ENCODE data around the gene ZSWIM1. TPM values are rescaled to one million over a fixed set of nuclear protein-coding genes. Genes with fewer than 3 reads are reported as not detected.

The ZSWIM1 gene
- total and polyA plus RNA-seq, 10 of the 15 experiments (the other 5 are each of a cell fraction or from before 2014, with no cell fraction given) = 2.4 to 16.0 (median 9.8) TPM

DNA sequence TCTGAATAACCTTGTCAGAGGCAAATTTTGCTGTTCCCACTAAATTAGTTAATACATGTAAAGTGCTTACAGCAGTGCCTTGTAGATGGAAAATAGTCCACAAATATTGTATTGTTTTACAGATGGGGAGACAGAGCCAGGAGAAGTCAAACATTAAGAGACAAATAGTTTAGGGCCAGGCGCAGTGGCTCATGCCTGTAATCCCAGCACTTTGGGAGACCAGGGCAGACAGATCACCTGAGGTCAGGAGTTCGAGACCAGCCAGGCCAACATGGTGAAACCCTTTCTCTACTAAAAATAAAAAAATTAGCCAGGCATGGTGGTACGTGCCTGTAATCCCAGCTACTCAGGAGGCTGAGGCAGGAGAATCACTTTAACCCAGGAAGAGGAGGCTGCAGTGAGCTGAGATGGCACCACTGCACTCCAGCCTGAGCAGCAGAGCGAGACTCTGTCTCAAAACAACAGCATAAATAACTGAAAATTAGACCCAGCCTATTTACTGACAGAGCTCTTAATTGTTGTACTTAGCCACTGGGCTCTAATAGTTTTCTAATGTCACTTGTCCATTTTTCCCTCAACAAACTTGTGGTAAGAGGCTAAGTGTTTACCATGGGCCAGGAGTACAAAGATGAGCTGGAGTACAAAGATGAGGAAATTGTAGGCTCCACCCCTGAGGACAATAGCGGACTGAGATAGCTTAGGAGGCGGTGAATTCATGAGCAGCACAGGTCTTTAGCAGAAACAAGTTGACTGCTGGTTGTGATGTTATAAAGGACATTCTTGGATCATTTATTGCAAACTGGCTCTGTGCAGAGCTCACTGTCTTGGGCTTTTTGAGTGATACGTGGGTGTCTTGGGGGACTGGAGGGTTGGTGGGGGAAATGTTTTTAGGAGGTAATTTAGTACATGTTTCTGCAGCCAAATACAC is 17.2 kb upstream of the ZSWIM1 start:
- BruUV-seq (replicated peaks) = no TSS peak
- CTCF ChIA-PET = interaction anchor here (1.3 kb wide), 1 partner anchor 11 kb away, joined by 3 read pairs; no protein-coding TSS in a partner anchor
- intact Hi-C loops (cut with micrococcal nuclease; ENCODE audit: unreplicated experiment) (no loop called here), in situ Hi-C loops (cut with MboI) (no loop called here)
- POLR2A ChIA-PET = interaction anchor here (0.6 to 1.5 kb wide), 3 partner anchors 9 to 79 kb away, joined by 3 read pairs; partner anchors contain the start of gene ZSWIM1
- Histone ChIP-seq H3K4me3 (no peak overlapping the region), H3K9me3 (replicated peaks; ENCODE audit: control insufficient read depth, insufficient read depth, low read length) (no peaks in the 10 kb centered on the region), H2AFZ (ENCODE audit: control insufficient read depth, low read depth, low read length) (no peak overlapping the region), H3K36me3 (ENCODE audit: control insufficient read depth in 2 of 2, insufficient read depth in 2 of 2, low read length in 1 of 2) (no peaks in the 10 kb centered on the region), H3K4me1 (ENCODE audit: control insufficient read depth, insufficient read depth, low read length) (no peaks in the 10 kb centered on the region), H3K27ac (ENCODE audit: control insufficient read depth, insufficient read depth) (no peak overlapping the region), H4K20me1 (ENCODE audit: control insufficient read depth, insufficient read depth) (no peaks in the 10 kb centered on the region), H3K27me3 (replicated peaks in 1 of 2; ENCODE audit: control insufficient read depth in 2 of 2, insufficient read depth in 2 of 2, low read length in 1 of 2) (no peaks in the 10 kb centered on the region), H3K4me2 (ENCODE audit: control insufficient read depth, insufficient read depth) (no peak overlapping the region), H3K79me2 (ENCODE audit: control insufficient read depth, insufficient read depth, low read length) (no peaks in the 10 kb centered on the region), H3K9ac (ENCODE audit: control insufficient read depth, insufficient read depth, low read length) (no peak overlapping the region)
- 86% methylated on average over 7 of the region's 7 CpGs for WGBS (ENCODE audit: insufficient coverage, insufficient replicate concordance, low lambda C conversion rate, missing lambda C conversion rate)
- DNase-seq (ENCODE audit: low read depth, low spot score) (no peak), FAIRE-seq (no peak), ATAC-seq (no peak)
- RAD21 ChIA-PET (ENCODE audit: unreplicated experiment) = interaction anchor here (0.7 kb wide), 1 partner anchor 74 kb away, joined by 4 read pairs; no protein-coding TSS in a partner anchor
- SMC1A ChIA-PET (ENCODE audit: uncharacterized antibody, unreplicated experiment) = interaction anchor here (0.8 to 0.9 kb wide), 2 partner anchors 14 to 46 kb away, joined by 3 read pairs; no protein-coding TSS in a partner anchor
- no peak for TF ChIP-seq MYB (IDR thresholded peaks at IDR 0.05; ENCODE audit: borderline replicate concordance, low read depth, low read length)
- TF ChIP-seq ZNF24 (IDR thresholded peaks at IDR 0.05) = no peak
- TF ChIP-seq KAT2A (conservative IDR thresholded peaks at IDR 0.05; ENCODE audit: control insufficient read depth, low read depth, low read length) = no peak
- TF ChIP-seq HDAC6 (IDR thresholded peaks at IDR 0.05; ENCODE audit: unreplicated experiment) = no peak
- no peak for TF ChIP-seq EGR1 (IDR thresholded peaks at IDR 0.05; ENCODE audit: borderline replicate concordance in 1 of 2, low read depth in 2 of 2, low read length in 2 of 2)
- no peak for TF ChIP-seq TARDBP (IDR thresholded peaks at IDR 0.05; ENCODE audit: borderline replicate concordance)
- TF ChIP-seq, protein P1, sequence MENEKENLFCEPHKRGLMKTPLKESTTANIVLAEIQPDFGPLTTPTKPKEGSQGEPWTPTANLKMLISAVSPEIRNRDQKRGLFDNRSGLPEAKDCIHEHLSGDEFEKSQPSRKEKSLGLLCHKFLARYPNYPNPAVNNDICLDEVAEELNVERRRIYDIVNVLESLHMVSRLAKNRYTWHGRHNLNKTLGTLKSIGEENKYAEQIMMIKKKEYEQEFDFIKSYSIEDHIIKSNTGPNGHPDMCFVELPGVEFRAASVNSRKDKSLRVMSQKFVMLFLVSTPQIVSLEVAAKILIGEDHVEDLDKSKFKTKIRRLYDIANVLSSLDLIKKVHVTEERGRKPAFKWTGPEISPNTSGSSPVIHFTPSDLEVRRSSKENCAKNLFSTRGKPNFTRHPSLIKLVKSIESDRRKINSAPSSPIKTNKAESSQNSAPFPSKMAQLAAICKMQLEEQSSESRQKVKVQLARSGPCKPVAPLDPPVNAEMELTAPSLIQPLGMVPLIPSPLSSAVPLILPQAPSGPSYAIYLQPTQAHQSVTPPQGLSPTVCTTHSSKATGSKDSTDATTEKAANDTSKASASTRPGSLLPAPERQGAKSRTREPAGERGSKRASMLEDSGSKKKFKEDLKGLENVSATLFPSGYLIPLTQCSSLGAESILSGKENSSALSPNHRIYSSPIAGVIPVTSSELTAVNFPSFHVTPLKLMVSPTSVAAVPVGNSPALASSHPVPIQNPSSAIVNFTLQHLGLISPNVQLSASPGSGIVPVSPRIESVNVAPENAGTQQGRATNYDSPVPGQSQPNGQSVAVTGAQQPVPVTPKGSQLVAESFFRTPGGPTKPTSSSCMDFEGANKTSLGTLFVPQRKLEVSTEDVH (IDR thresholded peaks at IDR 0.05; ENCODE audit: low read depth, partially characterized antibody) = no peak
- TF ChIP-seq NFYB (IDR thresholded peaks at IDR 0.05; ENCODE audit: insufficient read depth, low read depth, low read length) = no peak
- TF ChIP-seq BMI1 (IDR thresholded peaks at IDR 0.05; ENCODE audit: borderline replicate concordance) = no peak
- no peak for TF ChIP-seq ATF7 (IDR thresholded peaks at IDR 0.05; ENCODE audit: low read depth)
- TF ChIP-seq, protein P2, sequence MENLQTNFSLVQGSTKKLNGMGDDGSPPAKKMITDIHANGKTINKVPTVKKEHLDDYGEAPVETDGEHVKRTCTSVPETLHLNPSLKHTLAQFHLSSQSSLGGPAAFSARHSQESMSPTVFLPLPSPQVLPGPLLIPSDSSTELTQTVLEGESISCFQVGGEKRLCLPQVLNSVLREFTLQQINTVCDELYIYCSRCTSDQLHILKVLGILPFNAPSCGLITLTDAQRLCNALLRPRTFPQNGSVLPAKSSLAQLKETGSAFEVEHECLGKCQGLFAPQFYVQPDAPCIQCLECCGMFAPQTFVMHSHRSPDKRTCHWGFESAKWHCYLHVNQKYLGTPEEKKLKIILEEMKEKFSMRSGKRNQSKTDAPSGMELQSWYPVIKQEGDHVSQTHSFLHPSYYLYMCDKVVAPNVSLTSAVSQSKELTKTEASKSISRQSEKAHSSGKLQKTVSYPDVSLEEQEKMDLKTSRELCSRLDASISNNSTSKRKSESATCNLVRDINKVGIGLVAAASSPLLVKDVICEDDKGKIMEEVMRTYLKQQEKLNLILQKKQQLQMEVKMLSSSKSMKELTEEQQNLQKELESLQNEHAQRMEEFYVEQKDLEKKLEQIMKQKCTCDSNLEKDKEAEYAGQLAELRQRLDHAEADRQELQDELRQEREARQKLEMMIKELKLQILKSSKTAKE (IDR thresholded peaks at IDR 0.05; ENCODE audit: low read depth, poor library complexity, severe bottlenecking) = no peak
- TF ChIP-seq FOXM1 (IDR thresholded peaks at IDR 0.05; ENCODE audit: low read depth, low read length) = no peak
- no peak for TF ChIP-seq FOXK2 (IDR thresholded peaks at IDR 0.05)
- TF ChIP-seq NR2F1 (conservative IDR thresholded peaks at IDR 0.05) = no peak
- TF ChIP-seq, protein P3, sequence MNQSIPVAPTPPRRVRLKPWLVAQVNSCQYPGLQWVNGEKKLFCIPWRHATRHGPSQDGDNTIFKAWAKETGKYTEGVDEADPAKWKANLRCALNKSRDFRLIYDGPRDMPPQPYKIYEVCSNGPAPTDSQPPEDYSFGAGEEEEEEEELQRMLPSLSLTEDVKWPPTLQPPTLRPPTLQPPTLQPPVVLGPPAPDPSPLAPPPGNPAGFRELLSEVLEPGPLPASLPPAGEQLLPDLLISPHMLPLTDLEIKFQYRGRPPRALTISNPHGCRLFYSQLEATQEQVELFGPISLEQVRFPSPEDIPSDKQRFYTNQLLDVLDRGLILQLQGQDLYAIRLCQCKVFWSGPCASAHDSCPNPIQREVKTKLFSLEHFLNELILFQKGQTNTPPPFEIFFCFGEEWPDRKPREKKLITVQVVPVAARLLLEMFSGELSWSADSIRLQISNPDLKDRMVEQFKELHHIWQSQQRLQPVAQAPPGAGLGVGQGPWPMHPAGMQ (IDR thresholded peaks at IDR 0.05; ENCODE audit: borderline replicate concordance) = no peak

Measured in GM12878 (cell line).